Measurements from ENCODE around the gene TRIM50. TPM values are rescaled to one million over a fixed set of nuclear protein-coding genes. Genes with fewer than 3 reads are reported as not detected.

Gene TRIM50
- total RNA-seq, 1 donor = not detected

- Histone ChIP-seq H3K4me1 (ENCODE audit: insufficient read depth, low read length) (no peaks in the 10 kb centered on the region), H3K4me3 (ENCODE audit: insufficient read depth, low read length) (no peak overlapping the region), H2AFZ (ENCODE audit: low read length) (no peak overlapping the region), H3K36me3 (ENCODE audit: insufficient read depth, low read length) (no peaks in the 10 kb centered on the region), H4K20me1 (ENCODE audit: insufficient read depth, low read length) (no peaks in the 10 kb centered on the region), H3K79me2 (ENCODE audit: insufficient read depth, low read length) (no peaks in the 10 kb centered on the region), H3K27ac (ENCODE audit: low read depth, low read length) (no peak overlapping the region), H3K27me3 (ENCODE audit: insufficient read depth, low read length) (peaks cover 7% of the 10 kb centered on the region), H3K9me3 (ENCODE audit: low read depth, low read length) (no peaks in the 10 kb centered on the region), H3K4me2 (ENCODE audit: insufficient read depth, low read length) (no peak overlapping the region)
- DNase-seq (ENCODE audit: insufficient read length, low spot score, missing footprints) = peak; percentile 55
- no peak for TF ChIP-seq CTCF (IDR thresholded peaks at IDR 0.05; ENCODE audit: extremely low read depth, low read depth, low read length)
Measured at GRCh38 chr7:73369009-73369408, 41.1 kb upstream of the TRIM50 start.

GRCh38 chr7:73366990-73367389, 39.1 kb upstream of the TRIM50 start:
- Histone ChIP-seq H3K27me3 (ENCODE audit: insufficient read depth, low read length) (peaks cover 13% of the 10 kb centered on the region), H3K4me3 (ENCODE audit: insufficient read depth, low read length) (no peak overlapping the region), H3K4me2 (ENCODE audit: insufficient read depth, low read length) (no peak overlapping the region), H4K20me1 (ENCODE audit: insufficient read depth, low read length) (no peaks in the 10 kb centered on the region), H3K36me3 (ENCODE audit: insufficient read depth, low read length) (no peaks in the 10 kb centered on the region), H3K27ac (ENCODE audit: low read depth, low read length) (no peak overlapping the region), H2AFZ (ENCODE audit: low read length) (no peak overlapping the region), H3K79me2 (ENCODE audit: insufficient read depth, low read length) (no peaks in the 10 kb centered on the region), H3K9me3 (ENCODE audit: low read depth, low read length) (no peaks in the 10 kb centered on the region), H3K4me1 (ENCODE audit: insufficient read depth, low read length) (no peaks in the 10 kb centered on the region)
- TF ChIP-seq CTCF (IDR thresholded peaks at IDR 0.05; ENCODE audit: extremely low read depth, low read depth, low read length) = no peak
- DNase-seq (ENCODE audit: insufficient read length, low spot score, missing footprints) = peak; percentile 47

GRCh38 chr7:73366127-73366526, 38.2 kb upstream of the TRIM50 start:
- H3K79me2 ChIP-seq (ENCODE audit: insufficient read depth, low read length) = no peaks in the 10 kb centered on the region
- no peaks in the 10 kb centered on the region for H3K4me1 ChIP-seq (ENCODE audit: insufficient read depth, low read length)
- H3K27me3 ChIP-seq (ENCODE audit: insufficient read depth, low read length) = peaks cover 13% of the 10 kb centered on the region
- no peak overlapping the region for H3K4me3 ChIP-seq (ENCODE audit: insufficient read depth, low read length)
- no peaks in the 10 kb centered on the region for H3K9me3 ChIP-seq (ENCODE audit: low read depth, low read length)
- no peak for TF ChIP-seq CTCF (IDR thresholded peaks at IDR 0.05; ENCODE audit: extremely low read depth, low read depth, low read length)
- H3K36me3 ChIP-seq (ENCODE audit: insufficient read depth, low read length) = no peaks in the 10 kb centered on the region
- peak; percentile 62 for DNase-seq (ENCODE audit: insufficient read length, low spot score, missing footprints)
- no peak overlapping the region for H3K4me2 ChIP-seq (ENCODE audit: insufficient read depth, low read length)
- no peak overlapping the region for H3K27ac ChIP-seq (ENCODE audit: low read depth, low read length)
- H2AFZ ChIP-seq (ENCODE audit: low read length) = no peak overlapping the region
- no peaks in the 10 kb centered on the region for H4K20me1 ChIP-seq (ENCODE audit: insufficient read depth, low read length)

- H3K36me3 ChIP-seq (ENCODE audit: insufficient read depth, low read length) = no peaks in the 10 kb centered on the region
- peak; percentile 70 for DNase-seq (ENCODE audit: insufficient read length, low spot score, missing footprints)
- H3K4me3 ChIP-seq (ENCODE audit: insufficient read depth, low read length) = no peak overlapping the region
- no peaks in the 10 kb centered on the region for H4K20me1 ChIP-seq (ENCODE audit: insufficient read depth, low read length)
- H3K4me2 ChIP-seq (ENCODE audit: insufficient read depth, low read length) = no peak overlapping the region
- H3K79me2 ChIP-seq (ENCODE audit: insufficient read depth, low read length) = no peaks in the 10 kb centered on the region
- no peak overlapping the region for H3K27ac ChIP-seq (ENCODE audit: low read depth, low read length)
- H3K9me3 ChIP-seq (ENCODE audit: low read depth, low read length) = no peaks in the 10 kb centered on the region
- no peak overlapping the region for H2AFZ ChIP-seq (ENCODE audit: low read length)
- H3K4me1 ChIP-seq (ENCODE audit: insufficient read depth, low read length) = no peaks in the 10 kb centered on the region
- peaks cover 17% of the 10 kb centered on the region for H3K27me3 ChIP-seq (ENCODE audit: insufficient read depth, low read length)
- no peak for TF ChIP-seq CTCF (IDR thresholded peaks at IDR 0.05; ENCODE audit: extremely low read depth, low read depth, low read length)
Measured at GRCh38 chr7:73364006-73364728, 36.3 kb upstream of the TRIM50 start.
